Esophagus (tissue), 2 donors: Measurements from ENCODE around the gene AP4S1. TPM values are rescaled to one million over a fixed set of nuclear protein-coding genes. Genes with fewer than 3 reads are reported as not detected.
"Not testable (repeated sequence)": the region's sequence is repeated elsewhere in the genome, so short reads cannot be mapped to it uniquely, and the experiment has no call there.

ENCODE experiments used
- H3K27ac ChIP-seq, 2 donors: one replicate each; pipeline ENCODE4 v1.5.1; 2013; ENCODE audit warnings: low read depth in 2 of 2, mild to moderate bottlenecking in 2 of 2, inconsistent platforms in 1 of 2, low read length in 1 of 2, moderate library complexity in 1 of 2
- H3K27me3 ChIP-seq, 2 donors: one replicate each; pipeline ENCODE4 v1.6.1; 2013; ENCODE audit warnings: low read length in 2 of 2, control low read depth in 1 of 2, mild to moderate bottlenecking in 1 of 2; ENCODE audit not compliant: insufficient read depth in 2 of 2, control insufficient read depth in 1 of 2
- H3K36me3 ChIP-seq, 2 donors: one replicate each; pipeline ENCODE4 v1.6.1; 2013; ENCODE audit warnings: low read length in 1 of 2; ENCODE audit not compliant: control insufficient read depth in 2 of 2, insufficient read depth in 2 of 2
- H3K4me1 ChIP-seq, 2 donors: one replicate each; pipeline ENCODE4 v1.6.1; 2013; ENCODE audit warnings: low read length in 1 of 2; ENCODE audit not compliant: control insufficient read depth in 2 of 2, insufficient read depth in 2 of 2
- H3K4me3 ChIP-seq, 2 donors: one replicate each; pipeline ENCODE4 v1.5.1; 2013; ENCODE audit warnings: low read length in 2 of 2, mild to moderate bottlenecking in 2 of 2, low read depth in 1 of 2, moderate library complexity in 1 of 2
- H3K9me3 ChIP-seq, 2 donors: one replicate each; pipeline ENCODE4 v1.6.1; 2013; ENCODE audit warnings: mild to moderate bottlenecking in 2 of 2, low read depth in 1 of 2, low read length in 1 of 2, moderate library complexity in 1 of 2; ENCODE audit not compliant: control insufficient read depth in 2 of 2, insufficient read depth in 1 of 2
- WGBS, 2 donors: extraction: QIAGEN DNeasy Blood & Tissue Kit; methylation state at CpG; one replicate each; pipeline ENCODE4 v1.1.7; 2013; 5-methylcytosine and 5-hydroxymethylcytosine counted together
- polyA plus RNA-seq, 2 donors: library from polyadenylated mRNA; stranded (reverse); fragments of 200-250 nt; gene quantifications; one replicate each; pipeline ENCODE4 v1.2.3, GENCODE V29; 2013
- donor health status: healthy with polysubstance abuse.
- donor health status: Bipolar disorder and iron deficiency.

Gene AP4S1
- polyA plus RNA-seq, 2 donors = 2.4 to 3.7 TPM

DNA sequence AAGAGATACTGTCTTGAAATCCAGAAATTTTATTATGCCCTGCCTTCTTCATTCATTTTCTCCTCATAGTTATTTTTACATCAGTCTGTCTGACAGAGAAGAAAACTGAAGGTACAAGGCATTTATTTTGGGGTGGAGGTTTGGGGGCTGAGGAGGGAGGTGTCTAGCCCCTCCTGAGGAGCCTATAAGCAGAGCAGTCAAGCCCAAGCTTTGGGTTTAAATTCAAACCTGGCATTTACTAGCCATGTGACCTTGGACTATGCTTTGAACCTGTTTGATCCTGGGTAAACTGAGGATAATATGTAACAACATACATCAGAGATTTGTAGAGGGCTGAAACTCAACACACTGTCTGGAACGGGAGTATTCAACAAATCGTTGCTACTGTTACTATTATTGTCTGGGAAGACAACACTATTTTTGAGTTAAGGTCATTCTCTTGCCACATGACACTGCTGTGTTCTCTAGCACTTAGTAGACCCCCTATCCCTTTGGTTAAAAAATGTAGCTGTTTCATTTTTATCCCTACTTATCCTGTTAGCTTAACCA lies 66.8 kb downstream of the AP4S1 start:
- 85% methylated on average over 2 of the region's 2 CpGs for WGBS, 2 donors
- H3K27ac ChIP-seq = no peak overlapping the region

DNA sequence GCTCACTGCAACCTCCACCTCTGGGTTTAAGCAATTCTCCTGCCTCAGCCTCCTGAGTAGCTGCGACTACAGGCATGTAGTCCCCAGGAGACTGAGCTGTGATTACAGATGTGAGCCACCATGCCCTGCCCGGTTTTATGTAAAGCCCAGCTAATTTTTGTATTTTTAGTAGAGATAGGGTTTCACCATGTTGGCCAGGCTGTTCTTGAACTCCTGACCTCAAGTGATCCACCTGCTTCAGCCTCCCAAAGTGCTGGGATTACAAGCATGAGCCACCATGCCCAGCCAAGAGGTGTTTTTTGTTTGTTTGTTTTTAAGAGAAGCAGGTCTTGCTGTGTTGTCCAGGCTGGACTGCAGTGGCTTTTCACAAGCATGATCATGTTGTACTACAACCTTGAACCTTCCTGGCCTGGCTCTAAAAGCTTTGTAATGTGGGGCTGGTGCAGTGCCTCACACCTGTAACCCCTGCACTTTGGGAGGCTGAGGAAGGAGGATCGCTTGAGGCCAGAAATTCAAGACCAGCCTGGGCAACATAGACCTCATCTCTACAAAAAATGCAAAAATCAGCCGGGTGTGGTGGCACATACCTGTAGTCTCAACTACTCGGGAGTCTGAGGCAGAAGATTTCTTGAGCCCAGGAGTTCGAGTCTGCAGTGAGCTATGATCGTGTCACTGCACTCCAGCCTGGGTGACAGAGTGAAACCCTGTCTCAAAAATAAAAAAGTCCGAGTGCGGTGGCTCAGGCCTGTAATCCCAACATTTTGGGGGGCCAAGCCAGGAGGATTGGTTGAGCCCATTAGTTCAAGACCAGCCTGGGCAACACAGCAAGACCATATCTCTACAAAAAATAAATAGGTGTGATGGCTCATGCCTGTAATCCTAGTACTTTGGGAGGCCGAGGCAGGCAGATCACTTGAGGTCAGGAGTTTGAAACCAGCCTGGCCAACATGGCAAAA lies 68.7 kb downstream of the AP4S1 start:
- H3K27me3 ChIP-seq, H3K9me3 ChIP-seq, H3K27ac ChIP-seq, H3K4me3 ChIP-seq, H3K4me1 ChIP-seq: not testable (repeated sequence)
- 94% methylated on average over 10 of the region's 10 CpGs for WGBS, 2 donors
- H3K36me3 ChIP-seq = peaks cover 5 to 10% of the 10 kb centered on the region in 2 donors

More for the DNA sequence above, 66.8 kb downstream of the AP4S1 start:
- no peak overlapping the region for H3K4me3 ChIP-seq
- H3K27me3 ChIP-seq = no peaks in the 10 kb centered on the region
- no peaks in the 10 kb centered on the region for H3K9me3 ChIP-seq
- H3K36me3 ChIP-seq = no peaks in the 10 kb centered on the region
- H3K4me1 ChIP-seq = no peaks in the 10 kb centered on the region

- not testable (repeated sequence) for H3K27ac ChIP-seq, H3K4me3 ChIP-seq, H3K27me3 ChIP-seq, H3K4me1 ChIP-seq, H3K9me3 ChIP-seq
- 96 to 97% methylated on average over 8 of the region's 8 CpGs for WGBS, 2 donors
- H3K36me3 ChIP-seq = peaks cover 8 to 11% of the 10 kb centered on the region in 2 donors
These were observed 70.4 kb downstream of the AP4S1 start for GRCh38 chr14:31095817-31096216.

GRCh38 chr14:31096255-31096654 lies 70.8 kb downstream of the AP4S1 start:
- H3K27ac ChIP-seq = no peak overlapping the region
- H3K9me3 ChIP-seq = no peaks in the 10 kb centered on the region
- WGBS, 2 donors = 97 to 98% methylated on average over 6 of the region's 6 CpGs
- H3K36me3 ChIP-seq = peaks cover 9 to 11% of the 10 kb centered on the region in 2 donors
- no peak overlapping the region for H3K4me3 ChIP-seq
- no peaks in the 10 kb centered on the region for H3K27me3 ChIP-seq
- no peaks in the 10 kb centered on the region for H3K4me1 ChIP-seq

DNA sequence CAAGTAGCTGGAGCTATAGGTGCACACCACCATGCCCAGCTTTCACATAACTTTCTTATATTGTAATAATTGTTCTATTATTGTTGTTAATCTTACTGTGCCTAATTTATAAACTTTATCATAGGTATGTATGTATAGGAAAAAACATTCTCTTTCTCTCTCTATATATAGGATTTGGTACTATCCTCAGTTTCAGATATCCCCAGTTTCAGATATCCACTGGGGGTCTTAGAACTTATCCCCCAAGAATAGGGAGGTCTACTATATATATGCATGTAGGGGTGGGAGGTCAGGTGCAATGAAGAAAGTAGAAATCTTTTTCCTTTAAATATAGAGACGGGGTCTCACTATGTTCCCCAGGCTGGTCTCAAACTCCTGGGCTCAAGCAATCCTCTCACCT lies 71.6 kb downstream of the AP4S1 start:
- Histone ChIP-seq H3K27ac (no peak overlapping the region), H3K4me3 (no peak overlapping the region), H3K9me3 (no peaks in the 10 kb centered on the region), H3K27me3 (no peaks in the 10 kb centered on the region), H3K4me1 (no peaks in the 10 kb centered on the region), H3K36me3 (peaks cover 9 to 11% of the 10 kb centered on the region in 2 donors)
- 92 to 100% methylated on average over 1 of the region's 1 CpG for WGBS, 2 donors

- WGBS, 2 donors = 81 to 84% methylated on average over 3 of the region's 3 CpGs
- Histone ChIP-seq H3K27me3 (no peaks in the 10 kb centered on the region), H3K27ac (no peak overlapping the region), H3K9me3 (no peaks in the 10 kb centered on the region), H3K36me3 (peaks cover 2 to 9% of the 10 kb centered on the region in 2 donors), H3K4me3 (no peak overlapping the region), H3K4me1 (no peaks in the 10 kb centered on the region)
These were observed 81.3 kb downstream of the AP4S1 start for GRCh38 chr14:31106768-31107167.

DNA sequence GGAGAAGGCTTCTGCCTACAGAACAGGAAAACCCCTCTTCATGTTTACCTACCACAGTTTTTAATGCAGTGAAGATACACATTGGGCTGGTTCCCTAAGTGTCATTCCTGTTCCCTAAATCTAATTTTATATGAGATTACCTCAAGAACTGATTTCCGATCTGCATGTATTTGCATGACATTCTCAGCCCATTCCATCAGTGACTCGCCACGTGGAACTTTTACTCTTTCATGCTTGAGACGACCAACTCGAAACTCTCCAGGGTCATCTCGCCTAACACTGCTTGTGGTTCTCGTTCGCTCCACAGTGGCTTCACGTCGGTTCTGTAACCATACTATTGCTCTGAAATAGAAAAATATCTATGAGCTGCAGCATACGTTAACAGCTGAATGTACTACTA lies 83.8 kb downstream of the AP4S1 start:
- Histone ChIP-seq H3K4me3 (no peak overlapping the region), H3K36me3 (peaks cover 11 to 12% of the 10 kb centered on the region in 2 donors), H3K4me1 (no peaks in the 10 kb centered on the region), H3K27ac (no peak overlapping the region), H3K9me3 (no peaks in the 10 kb centered on the region), H3K27me3 (no peaks in the 10 kb centered on the region)
- 93 to 94% methylated on average over 11 of the region's 11 CpGs for WGBS, 2 donors

- H3K4me3 ChIP-seq = no peak overlapping the region
- H3K27ac ChIP-seq = no peak overlapping the region
- H3K4me1 ChIP-seq = no peaks in the 10 kb centered on the region
- H3K27me3 ChIP-seq = no peaks in the 10 kb centered on the region
- WGBS, 2 donors = 94% methylated on average over 2 of the region's 2 CpGs
- H3K9me3 ChIP-seq = no peaks in the 10 kb centered on the region
- H3K36me3 ChIP-seq = peaks cover 11 to 14% of the 10 kb centered on the region in 2 donors
These were observed 85.4 kb downstream of the AP4S1 start for GRCh38 chr14:31110872-31111271.

DNA sequence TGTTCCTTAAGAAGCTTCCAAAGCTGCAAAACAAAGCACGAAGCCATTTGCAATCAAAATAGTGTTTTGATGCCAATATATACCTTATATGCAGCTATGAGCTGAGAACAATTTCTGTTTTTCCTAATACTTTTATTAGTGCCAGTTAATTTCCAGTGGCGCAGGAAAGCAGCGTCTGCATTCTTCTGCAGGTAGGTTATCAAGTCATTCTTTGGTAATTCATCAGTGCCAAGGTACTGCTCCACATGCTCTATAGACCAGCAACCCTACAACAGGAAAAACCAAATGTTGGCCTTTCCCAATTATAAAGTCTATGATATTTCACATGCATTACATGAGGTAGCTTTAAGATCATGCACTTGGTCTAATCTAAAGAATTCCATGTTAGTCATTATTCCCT lies 88.3 kb downstream of the AP4S1 start:
- Histone ChIP-seq H3K27me3 (no peaks in the 10 kb centered on the region), H3K36me3 (peaks cover 9 to 16% of the 10 kb centered on the region in 2 donors)
- 93 to 98% methylated on average over 3 of the region's 3 CpGs for WGBS, 2 donors

More for the DNA sequence above, 88.3 kb downstream of the AP4S1 start:
- Histone ChIP-seq H3K9me3 (no peaks in the 10 kb centered on the region), H3K4me1 (no peaks in the 10 kb centered on the region), H3K4me3 (no peak overlapping the region), H3K27ac (no peak overlapping the region)
